Esophagus squamous epithelium (tissue), 5 donors: ENCODE results near the gene CADPS. TPM values are rescaled to one million over a fixed set of nuclear protein-coding genes. Genes with fewer than 3 reads are reported as not detected.

Experiments used
- DNase-seq: peaks from one replicate; lab custom pipeline; 2025; lab: John Stamatoyannopoulos, UW
- H3K27ac ChIP-seq, 4 donors: fragments of 200-600 bp; sonication (generic); one replicate each; pipeline ENCODE4 v1.5.1; 2016 to 2019; ENCODE audit warnings: mild to moderate bottlenecking in 1 of 4
- H3K27me3 ChIP-seq, 4 donors: fragments of 200-600 bp; sonication (generic); 1 replicate in 3 of 4; 2 replicates in 1 of 4; pipeline versions ENCODE4 v1.5.1 to v1.6.0; 2017 to 2021; ENCODE audit warnings: antibody characterized with exemption in 1 of 4
- H3K36me3 ChIP-seq, 3 donors: fragments of 200-600 bp; sonication (generic); one replicate each; pipeline ENCODE4 v1.5.1; 2016 to 2019
- H3K4me1 ChIP-seq, 3 donors: fragments of 200-600 bp; sonication (generic); one replicate each; pipeline ENCODE4 v1.5.1; 2017 to 2019
- H3K4me3 ChIP-seq, 4 donors: fragments of 200-600 bp; sonication (generic); 1 replicate in 3 of 4; 2 replicates in 1 of 4; pipeline ENCODE4 v1.5.1; 2016 to 2019; ENCODE audit warnings: mild to moderate bottlenecking in 2 of 4, moderate library complexity in 1 of 4
- H3K9me3 ChIP-seq, 3 donors: fragments of 200-600 bp; sonication (generic); one replicate each; pipeline ENCODE4 v1.5.1; 2016 to 2019
- POLR2A ChIP-seq, 4 donors: fragments of 450-650 bp; IDR thresholded peaks; one replicate each; pipeline ENCODE4 v1.6.1; 2017; ENCODE audit warnings: antibody characterized with exemption in 4 of 4, mild to moderate bottlenecking in 4 of 4, moderate library complexity in 3 of 4
- WGBS, 2 donors: methylation state at CpG; one replicate each; pipeline ENCODE4 v1.1.5; 2018; 5-methylcytosine and 5-hydroxymethylcytosine counted together
- intact Hi-C: fragments of 100-400 bp; cut with DNase I; formaldehyde crosslinking; loops from one replicate; pipeline ENCODE4 v1.15.0; 2022
- total RNA-seq, 4 donors: library from RNA; depleted of rRNA; stranded (reverse); fragments of >200 nt; gene quantifications; one replicate each; pipeline ENCODE4 v1.1.0, GENCODE V29; 2016
- TF ChIP-seq, protein P1 (sequence below), 6 experiments: fragments of 450-650 bp in 4 of 6; fragments of 200-600 bp in 2 of 6; sonication (generic) in 2 of 6; IDR thresholded peaks; one replicate each; pipeline ENCODE4 v1.5.1; 2016 to 2019; ENCODE audit warnings: antibody characterized with exemption in 6 of 6, mild to moderate bottlenecking in 4 of 6, moderate library complexity in 4 of 6
- donor health status: DM: yes; HTN: yes; CAD: no.

CADPS gene
- total RNA-seq, 4 donors from 2014 or later, result 0.09 to 4.8 TPM; not detected in 2

DNA sequence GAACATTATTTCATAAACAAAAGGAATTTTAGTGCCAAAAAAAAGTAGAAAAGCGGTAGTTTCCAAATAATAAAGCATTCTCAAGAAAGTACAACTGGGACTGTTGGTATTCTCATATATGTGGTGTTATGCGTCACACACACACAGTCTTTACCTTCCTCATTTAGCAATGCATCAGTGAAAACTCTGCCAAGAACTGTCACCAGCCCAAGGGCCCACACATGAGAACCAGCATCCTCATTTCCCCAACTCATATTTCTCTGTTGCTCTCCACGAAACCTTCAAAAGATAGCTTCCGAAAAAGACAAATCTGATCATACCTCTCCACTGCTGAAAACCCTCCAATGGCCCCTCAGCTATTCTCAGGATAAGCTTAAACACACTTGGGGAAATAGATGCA is 150.7 kb downstream of the CADPS start:
- Histone ChIP-seq H3K4me1 (no peaks in the 10 kb centered on the region), H3K27ac (no peak overlapping the region), H3K4me3 (no peak overlapping the region), H3K9me3 (no peaks in the 10 kb centered on the region), H3K36me3 (no peaks in the 10 kb centered on the region), H3K27me3 (peaks cover 0 to 14% (median 0%) of the 10 kb centered on the region in 4 donors)
- intact Hi-C loops, result no loop called here
- no peak for TF ChIP-seq POLR2A (IDR thresholded peaks at IDR 0.05)
- TF ChIP-seq, protein P1, sequence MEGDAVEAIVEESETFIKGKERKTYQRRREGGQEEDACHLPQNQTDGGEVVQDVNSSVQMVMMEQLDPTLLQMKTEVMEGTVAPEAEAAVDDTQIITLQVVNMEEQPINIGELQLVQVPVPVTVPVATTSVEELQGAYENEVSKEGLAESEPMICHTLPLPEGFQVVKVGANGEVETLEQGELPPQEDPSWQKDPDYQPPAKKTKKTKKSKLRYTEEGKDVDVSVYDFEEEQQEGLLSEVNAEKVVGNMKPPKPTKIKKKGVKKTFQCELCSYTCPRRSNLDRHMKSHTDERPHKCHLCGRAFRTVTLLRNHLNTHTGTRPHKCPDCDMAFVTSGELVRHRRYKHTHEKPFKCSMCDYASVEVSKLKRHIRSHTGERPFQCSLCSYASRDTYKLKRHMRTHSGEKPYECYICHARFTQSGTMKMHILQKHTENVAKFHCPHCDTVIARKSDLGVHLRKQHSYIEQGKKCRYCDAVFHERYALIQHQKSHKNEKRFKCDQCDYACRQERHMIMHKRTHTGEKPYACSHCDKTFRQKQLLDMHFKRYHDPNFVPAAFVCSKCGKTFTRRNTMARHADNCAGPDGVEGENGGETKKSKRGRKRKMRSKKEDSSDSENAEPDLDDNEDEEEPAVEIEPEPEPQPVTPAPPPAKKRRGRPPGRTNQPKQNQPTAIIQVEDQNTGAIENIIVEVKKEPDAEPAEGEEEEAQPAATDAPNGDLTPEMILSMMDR (IDR thresholded peaks at IDR 0.05), result no peak
- DNase-seq, result no peak
- 79% methylated on average over 4 of the region's 4 CpGs for WGBS, 2 donors

GRCh38 chr3:62723914-62724217 is 151.3 kb downstream of the CADPS start:
- H3K4me1 ChIP-seq, result no peaks in the 10 kb centered on the region
- H3K36me3 ChIP-seq, result no peaks in the 10 kb centered on the region
- WGBS, 2 donors, result 67 to 88% methylated on average over 1 of the region's 1 CpG
- H3K9me3 ChIP-seq, result no peaks in the 10 kb centered on the region
- DNase-seq, result no peak
- peaks cover 0 to 14% (median 0%) of the 10 kb centered on the region in 4 donors for H3K27me3 ChIP-seq
- H3K27ac ChIP-seq, result no peak overlapping the region
- intact Hi-C loops, result no loop called here
- H3K4me3 ChIP-seq, result no peak overlapping the region
- TF ChIP-seq, protein P1 (IDR thresholded peaks at IDR 0.05), result no peak
- no peak for TF ChIP-seq POLR2A (IDR thresholded peaks at IDR 0.05)

GRCh38 chr3:62723166-62723913 is 151.9 kb downstream of the CADPS start:
- no peaks in the 10 kb centered on the region for H3K36me3 ChIP-seq
- no peaks in the 10 kb centered on the region for H3K4me1 ChIP-seq
- H3K4me3 ChIP-seq, result no peak overlapping the region
- H3K27me3 ChIP-seq, result peaks cover 0 to 14% (median 0%) of the 10 kb centered on the region in 4 donors
- no peaks in the 10 kb centered on the region for H3K9me3 ChIP-seq
- no peak for TF ChIP-seq POLR2A (IDR thresholded peaks at IDR 0.05)
- TF ChIP-seq, protein P1 (IDR thresholded peaks at IDR 0.05), result no peak
- H3K27ac ChIP-seq, result no peak overlapping the region
- intact Hi-C loops, result no loop called here
- 40 to 48% methylated on average over 12 to 13 of the region's 13 CpGs for WGBS, 2 donors
- DNase-seq, result no peak

DNA sequence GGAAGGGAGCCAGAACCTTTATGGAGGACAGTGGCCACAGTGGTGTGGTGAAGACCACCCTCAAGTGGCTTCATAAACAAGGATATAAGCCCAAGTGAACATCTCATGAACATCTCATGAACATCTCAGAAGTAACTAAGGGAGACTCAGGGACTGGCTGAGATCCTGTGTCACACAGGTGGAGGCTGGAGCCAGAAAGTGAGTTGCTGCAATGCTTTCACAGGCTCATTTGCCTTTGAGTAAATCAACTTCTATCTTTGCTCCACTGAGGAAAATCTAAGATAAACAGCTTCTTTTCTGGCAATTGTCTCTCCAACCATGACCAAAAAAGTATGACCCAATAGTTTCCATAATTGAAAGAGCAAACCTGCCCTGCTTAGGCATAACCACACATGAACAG is 152.9 kb downstream of the CADPS start:
- DNase-seq, result no peak
- Histone ChIP-seq H3K27ac (no peak overlapping the region), H3K4me3 (no peak overlapping the region), H3K4me1 (no peaks in the 10 kb centered on the region), H3K27me3 (peaks cover 0 to 14% (median 0%) of the 10 kb centered on the region in 4 donors), H3K36me3 (no peaks in the 10 kb centered on the region), H3K9me3 (no peaks in the 10 kb centered on the region)
- intact Hi-C loops, result no loop called here
- TF ChIP-seq POLR2A (IDR thresholded peaks at IDR 0.05), result no peak
- TF ChIP-seq, protein P1 (IDR thresholded peaks at IDR 0.05), result no peak

DNA sequence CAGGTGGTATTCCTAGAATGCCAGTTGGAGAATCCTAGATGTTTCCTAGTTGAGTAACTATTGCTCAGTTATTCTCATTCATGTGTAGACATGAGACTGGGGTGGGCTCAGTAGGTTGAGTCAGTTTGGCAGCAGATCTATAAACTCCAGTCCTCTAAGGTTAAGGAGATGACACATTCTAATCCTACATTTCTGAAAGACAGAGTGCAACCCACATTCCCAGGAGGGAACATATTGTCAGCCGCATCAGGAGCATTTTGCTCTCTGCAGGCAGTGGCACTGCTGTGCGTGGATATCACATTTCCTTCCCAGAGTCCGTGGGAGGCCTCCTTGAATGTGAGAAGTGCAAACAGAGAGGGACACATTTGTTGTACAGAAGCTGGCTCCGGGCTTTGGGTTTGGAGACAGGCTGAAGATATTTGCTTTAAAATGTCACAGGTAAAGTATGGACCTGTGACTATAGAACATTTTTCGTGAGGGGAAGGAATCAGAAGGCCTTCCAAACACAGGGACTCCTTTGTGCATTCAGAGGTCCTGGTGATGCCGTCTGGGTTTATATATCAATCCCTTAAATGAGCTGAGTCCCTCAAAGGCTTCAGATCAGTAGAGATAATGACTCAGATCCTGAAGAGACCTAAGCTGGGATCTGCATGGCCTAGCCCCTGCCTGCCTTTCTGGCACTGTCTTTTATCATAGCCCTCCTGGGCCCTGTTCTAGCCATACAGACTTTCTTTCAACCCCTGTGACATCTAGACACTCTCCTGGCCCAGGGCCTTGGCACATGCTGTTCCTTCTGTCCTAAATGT is 156.5 kb downstream of the CADPS start:
- TF ChIP-seq POLR2A (IDR thresholded peaks at IDR 0.05), result no peak
- TF ChIP-seq, protein P1 (IDR thresholded peaks at IDR 0.05), result no peak
- no peak overlapping the region for H3K27ac ChIP-seq
- no peak overlapping the region for H3K4me3 ChIP-seq
- no peaks in the 10 kb centered on the region for H3K9me3 ChIP-seq
- H3K27me3 ChIP-seq, result peaks cover 0 to 12% (median 0%) of the 10 kb centered on the region in 4 donors
- no peaks in the 10 kb centered on the region for H3K36me3 ChIP-seq
- WGBS, 2 donors, result 15 to 16% methylated on average over 6 of the region's 6 CpGs
- intact Hi-C loops, result no loop called here
- no peak for DNase-seq
- H3K4me1 ChIP-seq, result no peaks in the 10 kb centered on the region
